Medulla oblongata (tissue), 1 donor: ENCODE measurements around the gene IGSF11.
"Not testable (repeated sequence)": the region's sequence is repeated elsewhere in the genome, so short reads cannot be mapped to it uniquely, and the experiment has no call there.

Experiments
- DNase-seq: peaks from one replicate; pipeline ENCODE4 v3.0.0-alpha.2; 2015; ENCODE audit errors: extremely low spot score

IGSF11 gene

DNA sequence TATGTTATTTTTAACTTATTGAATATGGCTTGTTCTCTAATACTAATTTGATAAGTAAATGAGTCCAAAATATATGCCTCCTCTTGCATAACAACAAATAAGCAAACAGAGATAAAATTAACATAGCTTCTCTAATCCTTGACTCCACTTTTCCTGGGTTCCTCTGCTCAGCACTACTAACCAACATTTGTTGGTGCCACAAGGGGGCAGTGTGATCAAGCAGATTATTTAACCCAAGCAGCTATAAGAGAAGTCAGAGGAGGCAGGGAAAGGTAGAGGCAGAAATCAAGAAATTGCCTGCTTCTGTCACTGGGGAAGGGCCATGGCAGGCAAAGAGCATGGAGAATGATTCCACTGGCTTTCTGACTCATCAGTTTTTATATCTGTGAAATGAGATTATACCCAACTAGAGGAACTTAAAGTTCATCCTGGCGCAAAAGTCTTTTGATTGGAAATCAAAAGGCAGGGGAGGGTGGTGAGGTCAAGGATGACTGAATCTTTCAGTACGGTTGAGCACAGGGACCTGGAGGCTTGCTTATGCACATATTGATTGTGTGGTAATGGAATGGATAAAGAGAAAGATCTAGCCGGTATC lies 152.2 kb downstream of the IGSF11 start:
- DNase-seq, result peak; percentile 91

GRCh38 chr3:118868051-118868450 lies 166.6 kb downstream of the IGSF11 start:
- no peak for DNase-seq

DNA sequence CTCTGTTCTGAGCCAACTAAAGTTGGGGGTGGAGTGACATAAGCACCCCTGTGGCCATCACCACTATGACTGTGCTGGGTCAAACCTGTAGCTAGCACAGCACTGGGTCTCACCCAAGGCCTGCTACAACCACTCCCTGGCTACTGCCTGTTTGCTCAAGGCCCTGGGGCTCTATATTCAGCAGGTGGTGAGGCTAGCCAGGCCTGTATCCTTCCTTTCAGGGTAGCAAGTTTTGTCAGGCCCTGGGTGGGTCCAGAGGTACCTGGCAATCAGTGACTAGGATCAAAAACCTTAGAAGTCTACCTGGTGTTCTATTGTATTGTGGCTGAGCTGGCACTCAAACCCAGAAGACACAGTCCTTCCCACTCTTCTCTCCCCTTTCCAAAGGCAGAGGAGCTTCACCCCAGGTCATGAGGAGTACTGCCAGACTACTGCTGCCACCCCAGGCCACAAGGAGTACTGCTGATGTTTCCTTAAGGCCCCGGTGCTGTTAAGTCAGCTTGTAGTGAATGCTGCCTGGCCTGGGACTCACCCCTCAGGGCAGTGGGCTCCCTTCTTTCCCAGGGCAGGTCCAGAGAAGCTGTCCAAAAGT lies 170.8 kb downstream of the IGSF11 start:
- DNase-seq, result no peak

GRCh38 chr3:118859950-118860349 lies 174.7 kb downstream of the IGSF11 start:
- no peak for DNase-seq

GRCh38 chr3:118851466-118852193 lies 183.0 kb downstream of the IGSF11 start:
- DNase-seq, result not testable (repeated sequence)

DNA sequence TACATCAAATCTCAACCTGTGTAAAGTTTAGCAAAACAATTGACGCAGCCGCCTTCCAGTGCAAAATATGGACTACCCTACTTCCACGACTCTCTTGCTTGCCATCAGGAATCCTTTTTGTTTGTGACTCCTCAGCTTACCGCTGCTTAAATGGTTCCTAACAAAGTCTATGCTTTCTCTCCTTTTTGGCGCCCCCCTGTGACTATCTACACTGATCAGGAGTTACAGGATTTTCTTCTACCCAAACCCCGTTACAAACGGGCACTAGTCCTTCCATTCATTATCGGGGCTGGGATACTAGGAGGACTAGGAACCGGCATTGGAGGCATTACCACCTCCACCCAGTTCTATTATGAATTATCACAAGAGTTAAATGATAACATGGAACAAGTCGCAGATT lies 184.0 kb downstream of the IGSF11 start:
- DNase-seq, result no peak
